ENCODE results near the gene ARL4D.
"Not testable (repeated sequence)": the region's sequence is repeated elsewhere in the genome, so short reads cannot be mapped to it uniquely, and the experiment has no call there.

The ARL4D gene

DNA sequence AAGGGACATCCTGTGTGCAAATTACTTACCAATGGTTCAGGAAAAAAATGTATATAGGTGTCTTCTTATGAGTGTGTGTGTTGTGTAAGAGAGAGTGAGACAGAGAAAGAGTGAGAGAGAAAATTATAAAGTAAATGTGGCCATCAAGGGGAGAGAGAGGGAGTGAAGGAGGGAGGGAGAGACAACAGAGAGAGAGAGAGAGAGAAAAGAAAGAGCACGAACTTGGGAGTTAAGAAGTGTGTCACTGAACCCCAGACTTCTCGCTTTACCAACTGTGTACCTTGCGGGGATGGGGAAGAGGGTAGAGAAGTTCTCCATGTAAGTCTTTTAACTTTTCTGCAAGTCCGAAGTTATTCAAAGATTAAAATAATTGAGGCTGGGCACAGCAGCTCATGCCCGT, 28.8 kb upstream of the ARL4D start:
- no peak for DNase-seq (ENCODE audit: low read depth)

DNA sequence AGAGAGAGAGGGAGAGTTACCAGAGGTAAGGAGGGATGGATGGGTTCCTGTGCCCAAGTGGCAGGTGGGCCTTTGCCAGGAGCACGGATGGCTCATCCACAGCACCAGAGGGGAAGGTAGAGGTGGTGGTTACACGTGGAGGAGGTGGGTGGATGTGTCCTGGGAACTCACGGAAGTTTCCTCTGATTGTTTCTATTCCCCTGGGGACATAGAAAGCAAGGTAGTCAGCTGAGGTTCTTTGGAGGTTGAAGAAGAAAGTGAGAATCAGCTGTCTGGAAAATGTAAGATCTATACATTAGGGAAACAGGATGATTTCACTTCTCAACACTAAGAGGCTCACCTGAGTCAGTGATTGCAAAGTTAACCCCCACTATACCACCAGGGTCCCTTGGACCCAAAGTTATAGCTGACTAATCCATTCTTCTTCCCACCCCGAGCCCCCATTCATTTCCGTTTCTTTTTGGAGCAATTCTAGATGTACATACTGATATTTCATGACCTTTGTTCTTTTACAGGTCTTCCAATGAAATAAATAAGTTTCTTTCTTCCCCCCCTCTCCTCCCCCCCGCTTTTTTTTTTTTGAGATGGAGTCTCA, 27.5 kb upstream of the ARL4D start:
- no peak for DNase-seq (ENCODE audit: low read depth)

DNA sequence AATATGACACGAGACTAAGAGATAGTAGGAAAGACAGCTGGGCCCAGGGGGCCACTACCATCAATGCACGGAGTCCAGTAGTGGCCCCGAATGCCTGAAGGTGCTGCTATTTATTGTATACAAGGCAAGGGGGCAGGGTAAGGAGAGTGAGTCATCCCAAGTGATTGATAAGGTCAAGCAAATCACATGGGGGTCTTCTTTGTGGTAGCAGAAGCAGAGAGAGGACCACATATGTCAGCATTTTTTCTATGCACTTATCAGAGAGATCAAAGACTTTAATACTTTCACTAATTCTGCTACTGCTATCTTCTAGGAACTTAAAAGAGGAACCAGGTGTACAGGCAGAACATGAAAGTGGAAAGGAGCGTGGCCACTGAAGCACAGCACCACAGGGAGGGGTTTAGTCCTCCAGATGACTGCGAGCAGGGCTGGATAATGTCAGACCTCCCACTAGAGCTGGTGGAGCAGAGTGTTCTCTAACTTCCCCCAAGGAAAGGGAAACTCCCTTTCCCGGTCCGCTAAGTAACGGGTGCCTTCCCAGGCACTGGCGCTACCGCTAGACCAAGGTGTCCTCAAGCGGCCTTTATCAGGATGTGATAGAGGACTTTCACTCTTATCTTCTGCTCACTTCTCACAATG, 26.4 kb upstream of the ARL4D start:
- DNase-seq (ENCODE audit: low read depth), result no peak

DNA sequence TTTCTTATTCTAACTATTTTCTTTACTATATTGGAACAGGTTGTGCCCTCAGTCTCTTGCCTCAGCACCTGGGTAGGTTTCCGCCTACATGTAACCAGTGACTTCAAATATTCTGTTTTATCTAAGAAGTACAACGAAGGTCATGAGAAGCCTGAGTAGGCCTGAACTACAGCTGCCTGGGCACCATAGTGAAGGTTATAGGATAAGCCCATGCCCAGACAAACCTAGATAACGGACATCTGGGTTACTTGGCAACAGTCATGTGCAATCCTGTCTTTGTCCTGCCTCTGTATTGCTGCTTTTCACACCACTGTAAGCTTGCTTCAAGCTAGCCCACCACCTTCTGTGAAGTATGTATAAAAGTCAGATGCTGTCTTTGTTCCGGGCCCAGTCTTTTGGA, 25.4 kb upstream of the ARL4D start:
- no peak for DNase-seq (ENCODE audit: low read depth)

- not testable (repeated sequence) for DNase-seq (ENCODE audit: low read depth)
Observed at GRCh38 chr17:43375915-43376314, 22.9 kb upstream of the ARL4D start.

GRCh38 chr17:43377056-43377810, 21.6 kb upstream of the ARL4D start:
- no peak for DNase-seq (ENCODE audit: low read depth)

DNA sequence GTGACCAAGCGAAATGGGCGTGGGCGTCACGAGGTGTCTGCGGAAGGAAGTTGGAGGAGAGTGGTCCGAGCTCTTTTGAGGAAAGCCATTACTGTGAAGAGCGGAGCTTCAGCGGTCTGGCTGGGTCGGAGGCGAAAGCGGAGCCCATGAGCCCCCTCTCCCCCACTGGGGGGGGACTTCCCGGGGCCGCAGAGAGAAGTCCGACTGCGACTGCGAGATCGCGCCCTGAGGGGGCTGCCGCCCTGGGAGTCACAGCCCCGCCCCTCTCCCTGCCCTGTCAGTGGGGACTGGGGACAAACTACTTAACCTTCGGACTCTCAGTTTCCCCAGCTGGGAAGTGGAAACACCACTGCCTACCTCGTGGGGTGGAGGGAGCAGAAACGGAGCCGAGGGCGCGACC, 20.0 kb upstream of the ARL4D start:
- no peak for DNase-seq (ENCODE audit: low read depth)

DNA sequence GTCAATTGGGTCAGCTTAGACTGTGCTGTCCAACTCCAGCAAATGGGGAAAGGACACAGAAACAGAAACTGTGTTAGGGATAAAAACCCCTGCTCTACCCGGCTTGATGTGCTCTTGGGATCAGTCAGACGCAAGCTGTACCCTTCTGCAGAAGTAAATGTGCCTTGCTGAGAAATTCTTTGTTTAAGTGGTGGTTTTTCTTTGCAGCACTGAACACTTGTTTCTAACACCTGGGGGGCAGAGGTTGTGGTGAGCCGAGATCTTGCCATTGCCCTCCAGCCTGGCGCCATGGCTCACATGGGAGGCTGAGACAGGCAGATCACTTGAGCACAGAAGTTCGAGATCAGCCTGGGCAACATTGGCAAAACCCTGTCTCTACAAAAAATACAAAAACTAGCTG, 18.5 kb upstream of the ARL4D start:
- DNase-seq (ENCODE audit: low read depth), result no peak

- DNase-seq (ENCODE audit: low read depth), result no peak
Observed at GRCh38 chr17:43381204-43381603, 17.6 kb upstream of the ARL4D start.

GRCh38 chr17:43381621-43382020, 17.2 kb upstream of the ARL4D start:
- DNase-seq (ENCODE audit: low read depth), result no peak

DNA sequence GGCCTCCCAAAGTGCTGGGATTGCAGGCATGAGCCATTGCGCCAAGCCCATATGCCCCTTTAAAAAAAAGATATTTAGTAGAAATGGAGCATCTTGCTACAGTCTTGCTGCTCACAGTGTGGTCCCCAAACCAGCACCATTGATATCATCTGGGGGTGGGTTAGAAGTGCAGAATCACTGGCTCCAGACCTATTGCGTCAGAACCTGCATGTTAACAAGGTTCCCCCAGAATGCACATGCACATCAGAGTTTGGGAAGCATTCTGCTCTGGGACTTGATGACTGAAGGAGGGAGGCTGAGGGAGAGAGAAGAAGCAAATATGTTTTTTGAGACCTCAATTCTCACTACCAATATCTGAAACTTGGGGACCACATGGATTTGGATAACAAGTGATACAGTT, 16.0 kb upstream of the ARL4D start:
- no peak for DNase-seq (ENCODE audit: low read depth)

DNA sequence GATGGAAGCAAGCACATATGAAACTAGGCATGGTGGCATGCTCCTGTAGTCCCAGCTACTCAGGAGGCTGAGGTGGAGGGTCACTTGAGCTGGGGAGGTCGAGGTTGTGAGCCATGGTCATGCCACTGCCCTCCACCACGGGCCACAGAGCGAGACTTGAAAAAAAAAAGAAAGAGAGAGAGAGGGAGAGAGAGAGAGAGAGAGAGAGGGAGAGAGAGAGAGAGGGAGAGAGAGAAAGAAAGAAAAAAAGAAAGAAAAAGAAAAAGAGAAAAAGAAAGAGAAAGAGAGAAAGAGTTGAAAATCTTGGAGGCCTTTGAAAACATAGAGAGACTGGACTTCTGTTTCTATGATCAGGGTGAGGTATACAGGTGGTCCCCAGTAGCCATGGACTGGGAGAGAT, 15.4 kb upstream of the ARL4D start:
- DNase-seq (ENCODE audit: low read depth), result no peak

- no peak for DNase-seq (ENCODE audit: low read depth)
Observed at GRCh38 chr17:43383826-43384475, 14.8 kb upstream of the ARL4D start.

GRCh38 chr17:43384476-43384862, 14.3 kb upstream of the ARL4D start:
- no peak for DNase-seq (ENCODE audit: low read depth)

GRCh38 chr17:43385046-43385831, 13.6 kb upstream of the ARL4D start:
- no peak for DNase-seq (ENCODE audit: low read depth)

GRCh38 chr17:43388359-43389045, 10.3 kb upstream of the ARL4D start:
- peak; percentile 84 for DNase-seq (ENCODE audit: low read depth)

- peak; percentile 70 for DNase-seq (ENCODE audit: low read depth)
Observed at GRCh38 chr17:43389046-43389947, 9.5 kb upstream of the ARL4D start.

DNA sequence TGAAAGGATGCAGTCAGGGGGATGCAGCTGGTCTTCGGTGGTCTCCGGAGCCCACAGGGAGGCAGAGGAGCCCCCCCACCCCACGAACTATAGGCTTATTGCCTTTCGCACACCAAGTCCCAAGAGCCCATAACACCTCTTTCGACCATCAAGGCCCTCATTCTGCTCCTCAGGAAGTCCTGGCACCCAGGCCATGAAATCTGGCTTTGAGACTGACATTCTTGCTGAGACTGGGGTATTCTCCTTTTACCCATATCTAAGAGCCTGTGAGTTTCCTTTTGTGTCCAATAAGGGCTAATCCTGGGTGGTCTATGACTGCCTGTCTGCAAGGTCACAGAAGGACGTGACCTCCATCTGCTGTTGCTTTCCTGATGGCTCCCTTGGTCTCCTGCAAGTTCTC, 6.4 kb upstream of the ARL4D start:
- DNase-seq (ENCODE audit: low read depth), result no peak

DNA sequence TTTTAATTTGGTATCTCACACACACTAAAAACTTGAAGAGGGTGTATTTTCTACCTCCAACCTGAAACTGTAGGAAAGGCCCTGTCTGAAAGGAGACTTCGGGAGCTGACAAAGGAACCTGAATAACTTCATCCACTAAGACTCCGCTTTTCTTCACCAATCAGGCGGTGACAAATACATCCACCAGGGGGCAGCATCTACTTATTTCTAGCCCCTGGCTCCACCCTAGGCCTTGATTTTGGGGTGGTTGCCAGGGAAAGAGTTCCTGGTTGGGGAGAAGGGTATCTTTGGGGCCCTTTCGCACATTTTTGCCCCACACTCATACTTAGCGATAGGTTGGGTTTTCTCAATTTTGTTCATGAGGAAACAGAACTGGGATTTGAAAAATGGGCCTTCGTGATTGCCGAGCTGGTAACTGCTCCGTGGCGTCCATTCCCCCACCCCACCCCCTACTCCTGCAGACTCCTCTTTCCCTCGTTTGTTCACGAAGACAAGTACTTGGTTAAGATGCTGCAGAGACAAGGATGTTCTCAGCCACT, 4.8 kb upstream of the ARL4D start:
- DNase-seq (ENCODE audit: low read depth), result peak; percentile 86

DNA sequence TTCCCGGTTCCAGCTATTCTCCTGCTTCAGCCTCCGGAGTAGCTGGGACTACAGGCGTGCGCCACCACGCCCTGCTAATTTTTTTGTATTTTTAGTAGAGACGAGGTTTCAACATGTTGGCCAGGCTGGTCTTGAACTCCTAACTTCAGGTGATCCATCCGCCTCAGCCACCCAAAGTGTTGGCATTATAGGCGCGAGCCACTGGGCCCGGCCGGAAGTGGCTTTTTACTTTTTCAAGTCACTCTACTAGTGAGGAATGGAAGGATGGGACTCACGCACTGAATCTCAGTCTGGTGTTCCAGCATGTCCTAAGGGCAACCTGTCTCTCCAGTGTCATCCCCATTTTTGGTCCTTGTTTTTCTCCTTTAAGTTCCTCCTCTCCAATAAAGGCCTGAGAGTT, 4.1 kb upstream of the ARL4D start:
- DNase-seq (ENCODE audit: low read depth), result not testable (repeated sequence)
